Measurements from ENCODE around the gene PRSS57.

- TF ChIP-seq, protein P1, sequence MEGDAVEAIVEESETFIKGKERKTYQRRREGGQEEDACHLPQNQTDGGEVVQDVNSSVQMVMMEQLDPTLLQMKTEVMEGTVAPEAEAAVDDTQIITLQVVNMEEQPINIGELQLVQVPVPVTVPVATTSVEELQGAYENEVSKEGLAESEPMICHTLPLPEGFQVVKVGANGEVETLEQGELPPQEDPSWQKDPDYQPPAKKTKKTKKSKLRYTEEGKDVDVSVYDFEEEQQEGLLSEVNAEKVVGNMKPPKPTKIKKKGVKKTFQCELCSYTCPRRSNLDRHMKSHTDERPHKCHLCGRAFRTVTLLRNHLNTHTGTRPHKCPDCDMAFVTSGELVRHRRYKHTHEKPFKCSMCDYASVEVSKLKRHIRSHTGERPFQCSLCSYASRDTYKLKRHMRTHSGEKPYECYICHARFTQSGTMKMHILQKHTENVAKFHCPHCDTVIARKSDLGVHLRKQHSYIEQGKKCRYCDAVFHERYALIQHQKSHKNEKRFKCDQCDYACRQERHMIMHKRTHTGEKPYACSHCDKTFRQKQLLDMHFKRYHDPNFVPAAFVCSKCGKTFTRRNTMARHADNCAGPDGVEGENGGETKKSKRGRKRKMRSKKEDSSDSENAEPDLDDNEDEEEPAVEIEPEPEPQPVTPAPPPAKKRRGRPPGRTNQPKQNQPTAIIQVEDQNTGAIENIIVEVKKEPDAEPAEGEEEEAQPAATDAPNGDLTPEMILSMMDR (IDR thresholded peaks at IDR 0.05), result no peak
- no peak for TF ChIP-seq POLR2AphosphoS5 (IDR thresholded peaks at IDR 0.05)
Measured at GRCh38 chr19:660793-661426, 34.3 kb downstream of the PRSS57 start.
